Activated CD8-positive, alpha-beta T cell treated with anti-CD3 and anti-CD28 coated beads for 36 hours (primary cell): ENCODE measurements around the gene ERBB4. TPM values are rescaled to one million over a fixed set of nuclear protein-coding genes. Genes with fewer than 3 reads are reported as not detected.

ENCODE experiments used
- ATAC-seq: fragments of 200-7000 bp; cut with Tn5 transposase; one replicate; pipeline ENCODE4 v1.10.0; 2021; ENCODE audit warnings: mild to moderate bottlenecking, moderate library complexity
- CTCF ChIA-PET: fragments of 350-600 bp; sonication (Branson Sonifier 250); formaldehyde crosslinking; loops from one replicate; lab custom pipeline; 2021; ENCODE audit warnings: antibody characterized with exemption; lab: Charles Lee
- POLR2A ChIA-PET: fragments of 350-600 bp; sonication (Branson Sonifier 250); formaldehyde crosslinking; loops from one replicate; lab custom pipeline; 2021; ENCODE audit warnings: antibody characterized with exemption; lab: Charles Lee
- DNase-seq: peaks from one replicate; pipeline ENCODE4 v3.0.0-alpha.2; 2020
- H3K27ac Mint-ChIP-seq: one replicate; pipeline ENCODE4 v1.8.0; 2021; ENCODE audit warnings: mild to moderate bottlenecking, mixed read lengths
- H3K27me3 Mint-ChIP-seq: one replicate; pipeline ENCODE4 v1.8.0; 2021; ENCODE audit warnings: mixed read lengths
- H3K36me3 Mint-ChIP-seq: one replicate; pipeline ENCODE4 v1.8.0; 2021; ENCODE audit warnings: low read depth, mixed read lengths
- H3K4me1 Mint-ChIP-seq: one replicate; pipeline ENCODE4 v1.8.0; 2021; ENCODE audit warnings: low read depth, mixed read lengths
- H3K4me3 Mint-ChIP-seq: one replicate; pipeline ENCODE4 v1.8.0; 2021; ENCODE audit warnings: mild to moderate bottlenecking, moderate library complexity, mixed read lengths
- H3K9me3 Mint-ChIP-seq: one replicate; pipeline ENCODE4 v1.8.0; 2021; ENCODE audit warnings: mixed read lengths
- CTCF ChIP-seq: fragments of 200-600 bp; IDR thresholded peaks from one replicate; pipeline ENCODE4 v1.8.0; 2022; ENCODE audit warnings: antibody characterized with exemption, mild to moderate bottlenecking
- intact Hi-C: fragments of 100-400 bp; cut with micrococcal nuclease; formaldehyde crosslinking; loops from one replicate; pipeline ENCODE4 v1.10.0; 2022
- total RNA-seq, 2 experiments: library from RNA; stranded (reverse); gene quantifications; one replicate each; pipeline ENCODE4 v1.2.3, GENCODE V29; 2021

Gene ERBB4
- total RNA-seq, 2 experiments from 2014 or later: not detected

- no peak for DNase-seq
- Mint-ChIP-seq H3K27ac (no peak overlapping the region), H3K4me3 (no peak overlapping the region), H3K36me3 (no peaks in the 10 kb centered on the region), H3K4me1 (no peaks in the 10 kb centered on the region), H3K27me3 (no peaks in the 10 kb centered on the region), H3K9me3 (peaks cover 1% of the 10 kb centered on the region)
- ChIA-PET POLR2A (no interaction called here), CTCF (no interaction called here)
- TF ChIP-seq CTCF: no peak
- intact Hi-C loops: no loop called here
- ATAC-seq: no peak
These were observed 594.0 kb downstream of the ERBB4 start for GRCh38 chr2:211944572-211944971.

GRCh38 chr2:211942153-211942552 lies 596.4 kb downstream of the ERBB4 start:
- POLR2A ChIA-PET: no interaction called here
- peaks cover 1% of the 10 kb centered on the region for H3K9me3 Mint-ChIP-seq
- H3K4me3 Mint-ChIP-seq: no peak overlapping the region
- no peaks in the 10 kb centered on the region for H3K4me1 Mint-ChIP-seq
- H3K27ac Mint-ChIP-seq: no peak overlapping the region
- ATAC-seq (no peak), DNase-seq (no peak)
- CTCF ChIA-PET: no interaction called here
- TF ChIP-seq CTCF: no peak
- no peaks in the 10 kb centered on the region for H3K27me3 Mint-ChIP-seq
- intact Hi-C loops: no loop called here
- H3K36me3 Mint-ChIP-seq: no peaks in the 10 kb centered on the region

- CTCF ChIA-PET: no interaction called here
- ATAC-seq (no peak), DNase-seq (no peak)
- H3K27ac Mint-ChIP-seq: no peak overlapping the region
- no peak overlapping the region for H3K4me3 Mint-ChIP-seq
- intact Hi-C loops: no loop called here
- peaks cover 1% of the 10 kb centered on the region for H3K9me3 Mint-ChIP-seq
- H3K4me1 Mint-ChIP-seq: no peaks in the 10 kb centered on the region
- POLR2A ChIA-PET: no interaction called here
- no peaks in the 10 kb centered on the region for H3K27me3 Mint-ChIP-seq
- TF ChIP-seq CTCF: no peak
- no peaks in the 10 kb centered on the region for H3K36me3 Mint-ChIP-seq
These were observed 597.3 kb downstream of the ERBB4 start for GRCh38 chr2:211941216-211941747.

- Mint-ChIP-seq H3K27ac (no peak overlapping the region), H3K36me3 (no peaks in the 10 kb centered on the region), H3K27me3 (no peaks in the 10 kb centered on the region), H3K9me3 (peaks cover 1% of the 10 kb centered on the region), H3K4me1 (no peaks in the 10 kb centered on the region), H3K4me3 (no peak overlapping the region)
- intact Hi-C loops: no loop called here
- ChIA-PET POLR2A (no interaction called here), CTCF (no interaction called here)
- DNase-seq (no peak), ATAC-seq (no peak)
- no peak for TF ChIP-seq CTCF
These were observed 599.4 kb downstream of the ERBB4 start for GRCh38 chr2:211939177-211939576.

- no peaks in the 10 kb centered on the region for H3K36me3 Mint-ChIP-seq
- CTCF ChIA-PET: no interaction called here
- no peaks in the 10 kb centered on the region for H3K27me3 Mint-ChIP-seq
- H3K4me3 Mint-ChIP-seq: no peak overlapping the region
- no peak overlapping the region for H3K27ac Mint-ChIP-seq
- ATAC-seq: no peak
- intact Hi-C loops: no loop called here
- no peaks in the 10 kb centered on the region for H3K9me3 Mint-ChIP-seq
- no peaks in the 10 kb centered on the region for H3K4me1 Mint-ChIP-seq
- POLR2A ChIA-PET: no interaction called here
- DNase-seq: no peak
- no peak for TF ChIP-seq CTCF
These were observed 603.8 kb downstream of the ERBB4 start for GRCh38 chr2:211934811-211935210.
